Skin of body (tissue), 3 donors: ENCODE results near the gene UBE4A. TPM values are rescaled to one million over a fixed set of nuclear protein-coding genes. Genes with fewer than 3 reads are reported as not detected.

Source experiments
- DNase-seq: peaks from one replicate; lab custom pipeline; 2025; lab: John Stamatoyannopoulos, UW
- small RNA-seq: library from RNA; depleted of rRNA; stranded (forward); fragments of <200 nt; gene quantifications from one replicate; pipeline ENCODE3, GENCODE V24; 2014; ENCODE audit warnings: low replicate concordance
- total RNA-seq: library from RNA; depleted of rRNA; stranded (reverse); fragments of >200 nt; gene quantifications from one replicate; pipeline ENCODE4 v1.2.3, GENCODE V29; 2014

The UBE4A gene
- total RNA-seq, 1 donor from 2014 or later = 31.4 TPM

DNA sequence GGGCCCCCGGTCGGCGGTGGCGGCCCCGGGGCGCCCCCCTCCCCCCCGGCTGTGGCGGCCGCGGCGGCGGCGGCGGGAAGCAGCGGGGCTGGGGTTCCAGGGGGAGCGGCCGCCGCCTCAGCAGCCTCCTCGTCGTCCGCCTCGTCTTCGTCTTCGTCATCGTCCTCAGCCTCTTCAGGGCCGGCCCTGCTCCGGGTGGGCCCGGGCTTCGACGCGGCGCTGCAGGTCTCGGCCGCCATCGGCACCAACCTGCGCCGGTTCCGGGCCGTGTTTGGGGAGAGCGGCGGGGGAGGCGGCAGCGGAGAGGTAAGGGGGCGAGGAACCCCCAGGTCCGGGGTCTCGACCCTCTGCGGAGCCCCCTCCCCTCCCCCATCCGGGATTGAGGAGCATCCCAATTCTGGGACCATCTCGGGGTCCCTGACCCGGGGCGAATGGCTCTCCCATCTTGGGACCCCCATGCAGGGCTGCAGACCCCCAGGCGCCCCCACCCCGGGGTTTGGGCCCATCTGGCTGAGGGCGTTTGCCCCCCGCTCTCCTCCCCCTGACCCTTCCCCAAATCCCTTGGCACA lies 77.3 kb downstream of the UBE4A start:
- no peak for DNase-seq

DNA sequence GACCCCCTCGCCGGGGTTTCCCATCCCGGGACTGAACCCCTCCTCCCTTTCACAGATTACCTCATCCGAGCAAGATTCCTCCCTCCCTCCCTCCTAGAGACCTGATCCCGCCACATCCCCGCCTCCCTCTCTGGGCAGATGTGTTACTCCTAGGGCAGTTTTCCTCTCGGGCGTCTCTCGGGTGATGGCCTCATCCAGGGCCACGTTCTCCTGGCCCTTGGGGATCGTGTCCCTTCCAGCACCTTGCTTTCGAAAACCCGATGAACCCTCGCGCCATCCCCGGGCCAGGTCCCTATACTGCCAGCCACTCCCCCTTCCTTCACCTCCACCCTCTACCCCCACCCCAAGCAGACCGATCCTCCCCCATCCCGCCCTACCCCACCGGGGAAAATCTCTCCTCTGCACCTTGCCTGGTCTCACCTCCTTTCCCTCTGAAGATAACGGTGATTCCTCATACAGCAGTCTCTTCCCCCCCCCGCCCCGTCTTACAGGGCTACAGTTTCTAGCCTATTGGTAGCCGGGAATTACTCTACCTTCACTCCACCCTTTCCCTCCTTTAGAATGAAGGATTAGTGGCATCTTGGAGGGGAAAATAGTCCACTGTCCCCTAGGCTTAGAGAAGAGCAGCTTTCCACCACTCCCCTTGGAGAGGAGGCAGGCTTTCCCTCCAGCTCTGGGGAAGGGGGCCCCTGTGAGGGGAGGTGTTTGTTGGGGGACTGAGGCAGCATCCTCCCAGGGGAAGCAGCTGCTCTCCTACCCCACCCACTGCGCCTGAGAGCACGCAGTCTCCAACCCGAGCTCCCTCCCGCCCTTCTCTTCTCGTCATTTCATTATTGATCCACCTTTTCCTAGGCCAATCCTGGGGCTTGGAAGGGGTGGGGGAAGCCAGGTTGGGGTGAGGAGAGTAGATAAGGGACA lies 78.1 kb downstream of the UBE4A start:
- DNase-seq = peak; percentile 48

DNA sequence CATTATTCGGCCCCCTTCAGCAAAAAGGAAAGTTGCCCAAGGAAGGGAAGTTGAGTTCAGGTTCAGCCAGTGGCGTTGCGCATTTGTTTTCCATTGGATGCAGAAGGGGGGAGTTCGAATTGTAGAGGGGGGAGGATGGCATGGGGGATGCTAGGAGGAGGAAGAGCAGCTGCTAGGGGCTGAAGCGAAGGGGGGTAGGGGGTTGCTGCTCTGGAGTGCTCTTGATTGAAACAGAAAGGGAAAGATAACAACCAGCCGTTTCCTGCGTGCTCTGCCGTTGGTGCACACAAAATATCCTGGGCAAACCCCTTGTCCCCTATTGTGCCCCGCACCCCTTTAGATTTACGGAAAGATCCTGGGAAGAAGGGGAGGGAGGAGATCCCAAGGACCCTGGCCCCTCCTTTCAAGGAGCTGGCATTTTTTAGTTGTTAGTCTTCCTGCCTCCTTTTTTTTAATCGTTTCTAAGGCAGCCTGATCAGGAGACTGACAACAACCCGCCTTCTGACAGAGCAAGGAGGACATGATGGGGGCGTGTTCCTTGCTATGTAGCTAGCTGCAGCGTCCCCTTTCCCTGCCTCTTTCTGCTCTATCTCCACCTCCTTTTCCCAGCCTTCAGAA lies 79.0 kb downstream of the UBE4A start:
- peak; percentile 81 for DNase-seq

DNA sequence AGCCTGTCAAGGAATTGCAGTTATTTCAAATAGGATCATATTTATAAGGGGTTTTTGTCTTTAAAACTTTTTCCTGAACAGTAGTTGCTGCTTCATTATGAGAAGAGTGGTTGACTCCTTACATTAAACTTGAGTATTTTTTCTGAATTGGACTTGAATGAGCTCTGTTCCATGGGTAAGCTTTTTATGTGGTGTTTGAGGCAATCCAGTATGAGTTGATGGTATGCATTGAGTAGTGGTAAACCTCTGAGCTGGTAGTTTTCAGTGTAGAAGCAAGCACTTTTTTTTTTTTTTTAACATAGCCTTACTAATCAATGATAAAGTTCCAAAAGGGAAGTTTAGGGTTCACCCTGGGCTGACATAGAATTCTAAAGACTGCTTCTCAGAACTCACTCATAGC lies 80.2 kb downstream of the UBE4A start:
- no peak for DNase-seq

DNA sequence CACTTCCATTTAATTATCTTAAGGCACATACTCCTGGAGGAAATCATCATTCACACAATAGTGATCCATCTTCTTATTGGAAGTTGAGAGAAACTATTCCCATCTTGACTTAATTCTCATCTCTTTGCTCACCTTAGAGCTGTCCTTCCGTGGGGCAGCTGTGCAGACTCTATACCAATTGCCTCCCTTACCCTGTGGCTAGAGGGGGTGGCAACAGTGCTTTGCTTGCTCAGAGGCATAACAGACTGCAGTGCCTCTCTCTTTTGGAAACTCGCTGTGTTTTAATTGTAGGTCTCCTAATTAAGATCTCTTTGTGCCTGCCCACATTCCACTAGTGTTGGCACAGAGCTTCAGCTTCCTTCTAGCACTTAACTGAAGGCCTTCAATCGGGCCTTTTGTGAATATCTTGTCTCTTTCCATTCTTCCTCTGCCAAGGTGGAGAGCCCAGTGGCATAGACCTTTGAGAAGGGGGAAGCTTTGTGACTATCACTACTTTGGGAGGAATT lies 82.4 kb downstream of the UBE4A start:
- no peak for DNase-seq

- no peak for DNase-seq
Observed at GRCh38 chr11:118442301-118442700, 82.9 kb downstream of the UBE4A start.

DNA sequence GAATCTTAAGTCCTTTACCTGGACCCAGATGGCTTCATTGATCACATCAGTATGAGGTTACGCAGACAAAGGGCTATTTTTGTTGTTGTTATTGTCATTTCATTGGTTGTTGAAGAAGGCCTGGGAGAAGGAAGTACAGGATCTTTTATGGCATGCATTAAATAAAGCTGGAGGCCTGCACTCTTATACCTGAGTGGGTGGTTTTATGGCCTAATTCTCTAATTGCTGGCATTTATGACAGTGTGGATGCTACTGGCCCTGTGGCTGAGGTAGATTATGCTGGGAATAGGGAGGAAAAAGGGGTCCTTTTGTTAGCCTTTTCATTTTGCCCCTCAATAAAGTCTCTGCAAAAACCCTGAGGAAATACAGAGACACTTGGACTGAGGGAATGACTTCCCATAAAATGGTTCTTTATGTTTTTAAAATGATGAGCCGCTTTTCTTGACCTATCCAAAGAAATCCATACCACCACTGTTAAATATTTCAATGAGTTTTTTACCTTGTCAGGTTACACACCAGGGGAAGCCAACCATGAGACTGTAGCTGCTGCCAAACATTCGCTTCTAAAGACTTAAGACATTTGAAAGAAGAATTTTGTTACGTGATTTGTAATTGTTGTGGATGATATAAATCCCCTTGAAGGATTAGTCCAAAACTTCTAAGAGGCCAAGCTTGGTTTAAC lies 83.6 kb downstream of the UBE4A start:
- no peak for DNase-seq

GRCh38 chr11:118443590-118444218 lies 84.3 kb downstream of the UBE4A start:
- no peak for DNase-seq

DNA sequence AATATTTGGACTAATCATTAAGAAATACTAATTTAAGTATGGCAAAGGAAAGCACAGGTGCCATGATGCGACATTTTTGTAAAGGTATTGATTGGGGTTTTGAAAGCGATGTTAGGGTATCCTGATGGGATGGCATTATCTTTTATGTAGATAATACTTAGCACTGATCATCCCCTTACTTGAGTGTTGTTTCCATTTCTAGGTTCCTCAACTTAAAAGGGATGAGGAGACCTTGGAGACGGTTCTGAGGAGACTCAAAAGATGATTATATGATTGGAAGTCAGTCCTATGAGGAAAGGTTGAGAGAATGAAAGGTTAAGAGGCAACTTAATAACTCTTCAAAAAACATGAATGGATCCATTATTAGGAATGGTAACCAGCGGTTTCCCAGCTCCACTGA lies 88.0 kb downstream of the UBE4A start:
- no peak for DNase-seq

DNA sequence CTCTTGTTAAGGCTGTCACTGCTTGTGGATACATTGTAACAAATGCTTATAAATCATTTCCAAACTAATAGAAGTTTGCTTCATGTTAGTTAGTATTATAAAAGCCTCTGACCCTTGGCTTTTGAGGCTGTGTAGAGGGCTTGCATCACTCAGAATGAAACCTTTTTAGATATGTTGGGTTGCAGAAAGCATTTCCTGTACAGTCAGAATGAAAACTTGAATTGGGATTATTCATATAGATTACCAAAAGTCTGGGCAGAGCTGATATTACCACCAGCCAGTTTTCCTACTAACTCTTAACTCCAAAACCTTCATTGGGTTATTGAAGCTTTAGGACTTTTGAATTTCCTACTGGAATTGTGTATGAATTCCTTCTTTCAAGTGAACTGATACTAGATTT lies 88.9 kb downstream of the UBE4A start:
- DNase-seq = no peak

Small RNA genes lying within 50 kb of the gene (small RNA-seq; reads per million reads assigned to genes)
- not detected for gene AP001582.1

Other genes with a start within 250 kb of the UBE4A start
- gene SCN4B, start 206.8 kb upstream of the UBE4A start, total RNA-seq = 3.1 TPM
- 2.8 TPM for gene SCN2B, start 183.0 kb upstream of the UBE4A start, total RNA-seq
- gene JAML, start 134.6 kb upstream of the UBE4A start, total RNA-seq = 12.2 TPM
- 26.1 TPM for gene MPZL3, start 107.2 kb upstream of the UBE4A start, total RNA-seq
- gene MPZL2, start 95.3 kb upstream of the UBE4A start, total RNA-seq = 56.5 TPM
- gene CD3E, start 54.9 kb upstream of the UBE4A start, total RNA-seq = 0.30 TPM
- gene CD3D, start 16.9 kb upstream of the UBE4A start, total RNA-seq = 0.59 TPM
- 0.10 TPM for gene CD3G, start 15.3 kb upstream of the UBE4A start, total RNA-seq
- gene ATP5MG, start 42.0 kb downstream of the UBE4A start, total RNA-seq = 65.8 TPM
- gene KMT2A, start 76.9 kb downstream of the UBE4A start, total RNA-seq = 59.4 TPM
- 0.79 TPM for gene TTC36, start 167.9 kb downstream of the UBE4A start, total RNA-seq
- 8.1 TPM for gene TMEM25, start 171.6 kb downstream of the UBE4A start, total RNA-seq
- gene IFT46, start 206.3 kb downstream of the UBE4A start, total RNA-seq = 21.2 TPM
- 86.7 TPM for gene ARCN1, start 212.8 kb downstream of the UBE4A start, total RNA-seq
- gene PHLDB1, start 248.0 kb downstream of the UBE4A start, total RNA-seq = 74.3 TPM